GM19455 (cell line): ENCODE results near the gene TMEM19.
"Not testable (repeated sequence)": the region's sequence is repeated elsewhere in the genome, so short reads cannot be mapped to it uniquely, and the experiment has no call there.

Source experiments
- ATAC-seq: cut with Tn5 transposase; IDR thresholded peaks from one replicate; pipeline ENCODE4 v1.9.1; 2021; ENCODE audit not compliant: unreplicated experiment

The TMEM19 gene

GRCh38 chr12:71664411-71665089 is 21.3 kb upstream of the TMEM19 start:
- peak; percentile 18 for ATAC-seq

DNA sequence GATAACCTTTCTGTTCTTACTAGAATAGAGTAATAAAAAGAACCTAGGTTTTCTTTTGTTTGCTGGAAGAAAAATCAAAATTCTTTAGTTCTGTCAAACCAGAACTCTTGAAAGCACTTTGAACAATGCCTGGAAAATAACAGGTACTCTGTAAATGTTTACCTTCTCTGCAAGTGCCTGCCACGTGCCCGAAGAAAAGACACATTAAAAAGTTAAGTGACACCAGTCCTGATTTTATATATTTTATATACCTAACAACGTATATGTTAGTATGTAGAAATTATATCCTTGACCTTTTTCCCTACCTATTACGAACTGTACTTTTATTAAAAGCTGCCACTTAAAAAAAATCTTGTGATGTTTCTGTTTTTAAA is 20.8 kb upstream of the TMEM19 start:
- ATAC-seq: no peak

DNA sequence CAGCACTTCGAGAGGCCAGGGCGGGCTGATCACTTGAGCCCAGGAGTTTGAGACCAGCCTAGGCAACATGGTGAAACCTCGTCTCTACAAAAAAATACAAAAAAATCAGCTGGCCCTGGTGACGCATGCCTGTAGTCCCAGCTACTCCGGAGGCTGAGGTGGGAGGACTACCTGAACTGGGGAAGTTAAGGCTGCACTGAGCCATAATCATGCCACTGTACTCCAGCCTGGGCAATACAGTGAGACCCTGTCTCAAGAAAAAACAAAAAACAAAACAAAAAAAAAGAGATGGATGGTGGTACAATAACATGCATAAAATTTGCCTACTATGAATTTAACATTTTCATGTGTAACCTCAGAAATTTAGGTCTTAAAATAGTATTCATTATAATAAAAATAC is 19.6 kb upstream of the TMEM19 start:
- no peak for ATAC-seq

GRCh38 chr12:71671311-71671710 is 14.6 kb upstream of the TMEM19 start:
- ATAC-seq: no peak

GRCh38 chr12:71671816-71672215 is 14.1 kb upstream of the TMEM19 start:
- no peak for ATAC-seq

DNA sequence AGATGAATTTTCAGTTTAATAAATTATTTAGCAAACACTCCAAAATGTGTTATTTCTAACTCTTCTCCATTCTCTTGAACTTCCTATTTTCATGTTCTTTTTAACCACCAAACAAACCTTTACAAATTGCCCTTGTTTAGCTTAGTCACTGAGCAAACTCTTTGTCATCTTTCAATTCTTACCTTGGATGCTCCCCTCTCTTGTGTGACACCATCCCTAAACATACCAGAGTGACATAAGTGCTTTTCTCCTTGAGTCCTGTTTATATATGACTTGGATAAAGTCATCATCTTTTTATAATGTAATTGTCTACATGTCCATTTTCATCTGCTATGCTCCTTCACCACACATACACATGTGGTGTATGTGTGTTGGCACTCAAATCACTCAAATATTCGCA is 3.4 kb upstream of the TMEM19 start:
- ATAC-seq: no peak

- no peak for ATAC-seq
Observed at GRCh38 chr12:71683633-71684032, 2.2 kb upstream of the TMEM19 start.

GRCh38 chr12:71684081-71684480 is 1.8 kb upstream of the TMEM19 start:
- no peak for ATAC-seq

- no peak for ATAC-seq
Observed at GRCh38 chr12:71685312-71685906, 473 bp upstream of the TMEM19 start.

DNA sequence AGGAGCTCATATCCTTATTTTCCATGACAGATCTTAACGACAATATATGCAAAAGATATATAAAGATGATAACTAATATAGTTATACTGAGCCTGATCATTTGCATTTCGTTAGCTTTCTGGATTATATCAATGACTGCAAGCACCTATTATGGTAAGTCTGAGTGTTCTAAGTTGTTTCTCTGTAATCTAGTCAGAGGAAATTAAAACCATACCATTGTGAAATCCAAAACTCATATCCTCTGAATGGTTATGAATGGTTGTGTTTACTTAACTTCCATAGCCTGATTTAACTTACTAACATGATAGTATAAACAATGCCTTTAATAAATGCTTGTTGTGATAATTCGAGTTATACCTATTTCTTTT is 760 bp downstream of the TMEM19 start:
- ATAC-seq: no peak

GRCh38 chr12:71687172-71687571 is 1.3 kb downstream of the TMEM19 start:
- ATAC-seq: not testable (repeated sequence)

GRCh38 chr12:71688961-71689570 is 3.2 kb downstream of the TMEM19 start:
- ATAC-seq: no peak

GRCh38 chr12:71691504-71692129 is 5.7 kb downstream of the TMEM19 start:
- no peak for ATAC-seq

DNA sequence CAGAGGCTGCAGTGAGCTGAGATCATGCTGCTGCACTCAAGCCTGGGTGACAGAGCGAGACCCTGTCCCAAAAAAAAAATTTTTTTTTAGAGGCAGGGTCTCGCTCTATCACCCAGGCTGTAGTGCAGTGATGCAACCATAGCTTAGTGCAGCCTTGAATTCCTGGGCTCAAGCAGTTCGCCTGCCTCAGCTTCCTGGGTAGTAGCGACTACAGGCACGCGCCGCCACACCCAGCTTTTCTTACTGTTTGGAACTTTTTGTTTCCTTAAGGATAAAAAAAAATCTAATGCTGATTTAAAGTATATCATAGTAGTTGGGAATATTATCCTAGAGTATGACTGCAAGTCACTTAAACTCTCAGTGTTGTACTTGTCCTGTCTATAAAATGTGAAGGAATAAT is 7.2 kb downstream of the TMEM19 start:
- no peak for ATAC-seq

DNA sequence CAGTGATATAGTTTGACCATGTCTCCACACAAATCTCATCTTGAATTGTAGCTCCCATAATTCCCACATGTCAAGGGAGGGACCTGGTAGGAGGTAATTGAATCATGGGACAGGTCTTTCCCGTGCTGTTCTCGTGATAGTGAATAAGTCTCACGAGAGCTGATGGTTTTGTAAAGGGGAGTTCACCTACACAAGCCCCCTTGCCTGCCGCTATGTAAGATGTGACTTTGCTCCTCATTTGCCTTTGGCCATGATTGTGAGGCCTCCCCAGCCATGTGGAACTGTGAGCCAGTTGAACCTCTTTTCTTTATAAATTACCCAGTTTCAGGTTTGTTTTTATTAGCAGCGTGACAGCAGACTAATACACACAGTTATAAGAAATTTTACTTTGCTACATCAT is 7.8 kb downstream of the TMEM19 start:
- not testable (repeated sequence) for ATAC-seq

- peak; percentile 79 for ATAC-seq
Observed at GRCh38 chr12:71694099-71694820, 8.4 kb downstream of the TMEM19 start.

GRCh38 chr12:71695782-71696181 is 9.9 kb downstream of the TMEM19 start:
- no peak for ATAC-seq

DNA sequence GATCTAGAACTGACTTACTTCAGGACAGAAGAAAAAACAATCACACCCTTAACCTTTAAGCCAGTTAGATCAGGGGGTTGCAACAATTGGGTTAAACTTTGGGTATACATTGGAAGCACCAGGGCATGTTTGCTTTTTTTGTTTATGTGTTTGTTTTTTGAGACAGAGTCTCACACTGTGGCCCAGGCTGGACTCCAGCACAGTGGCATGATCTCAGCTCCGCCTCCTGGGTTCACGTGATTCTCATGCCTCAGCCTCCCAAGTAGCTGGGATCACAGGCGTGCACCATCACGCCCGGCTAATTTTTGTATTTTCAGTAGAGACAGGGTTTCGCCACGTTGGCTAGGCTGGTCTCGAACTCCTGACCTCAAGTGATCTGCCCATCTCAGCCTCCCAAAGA is 16.3 kb downstream of the TMEM19 start:
- ATAC-seq: not testable (repeated sequence)

GRCh38 chr12:71702590-71702989 is 16.7 kb downstream of the TMEM19 start:
- no peak for ATAC-seq

DNA sequence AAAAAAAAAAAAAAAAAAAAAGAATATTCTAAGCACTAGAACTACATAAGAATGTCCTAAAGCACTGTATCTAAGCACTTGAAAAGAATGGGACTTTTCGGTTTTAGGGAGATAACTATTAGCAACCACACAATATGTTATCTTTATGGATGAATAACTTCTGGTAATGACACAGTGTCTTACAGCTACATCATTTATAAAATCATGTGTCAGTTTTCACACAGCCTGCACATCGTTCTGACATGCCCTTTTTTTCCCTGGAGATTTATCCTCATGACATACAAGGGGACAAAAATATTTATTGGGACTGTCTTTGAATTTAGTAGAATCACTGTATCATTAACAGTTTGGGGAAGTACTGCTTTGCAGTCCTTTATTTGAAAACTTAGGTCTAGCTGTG is 17.3 kb downstream of the TMEM19 start:
- no peak for ATAC-seq

GRCh38 chr12:71704920-71705319 is 19.0 kb downstream of the TMEM19 start:
- ATAC-seq: no peak

DNA sequence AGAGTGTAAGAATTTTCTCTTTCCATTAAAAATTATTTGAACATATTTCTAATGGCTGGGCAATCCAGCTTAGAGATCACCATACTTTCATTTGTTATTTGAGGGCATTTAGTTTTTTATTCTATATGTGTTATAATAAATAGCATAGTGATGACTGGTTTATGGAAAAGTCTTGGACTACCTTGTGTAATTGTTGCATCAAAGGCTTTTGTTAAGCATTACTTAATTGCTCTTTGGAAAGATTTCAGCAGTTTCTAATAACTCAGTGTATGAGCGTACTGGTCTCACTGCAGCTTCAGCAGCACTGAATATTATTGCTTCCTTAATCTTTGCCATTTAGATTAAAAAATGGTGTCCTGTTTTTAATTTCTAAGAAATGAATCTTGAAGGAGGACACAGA is 22.8 kb downstream of the TMEM19 start:
- ATAC-seq: no peak
